T47D (cell line): Measurements from ENCODE around the gene IL11.

Experiments used
- DNase-seq, 2 experiments: peaks; one replicate each; pipeline versions ENCODE4 v3.0.0 to v3.0.0-alpha.2; 2011 to 2012; ENCODE audit warnings: low read depth in 1 of 2, low spot score in 1 of 2
- JUND ChIP-seq: IDR thresholded peaks from 2 replicates; pipeline ENCODE4 v1.6.1; 2012; ENCODE audit warnings: low read depth
- in situ Hi-C: cut with HindIII; loops from 2 replicates; pipeline ENCODE4 v1.10.0; 2016; ENCODE audit warnings: low sequenced_read_pairs, low pct_unique_long_range_greater_than_20kb

IL11 gene

DNA sequence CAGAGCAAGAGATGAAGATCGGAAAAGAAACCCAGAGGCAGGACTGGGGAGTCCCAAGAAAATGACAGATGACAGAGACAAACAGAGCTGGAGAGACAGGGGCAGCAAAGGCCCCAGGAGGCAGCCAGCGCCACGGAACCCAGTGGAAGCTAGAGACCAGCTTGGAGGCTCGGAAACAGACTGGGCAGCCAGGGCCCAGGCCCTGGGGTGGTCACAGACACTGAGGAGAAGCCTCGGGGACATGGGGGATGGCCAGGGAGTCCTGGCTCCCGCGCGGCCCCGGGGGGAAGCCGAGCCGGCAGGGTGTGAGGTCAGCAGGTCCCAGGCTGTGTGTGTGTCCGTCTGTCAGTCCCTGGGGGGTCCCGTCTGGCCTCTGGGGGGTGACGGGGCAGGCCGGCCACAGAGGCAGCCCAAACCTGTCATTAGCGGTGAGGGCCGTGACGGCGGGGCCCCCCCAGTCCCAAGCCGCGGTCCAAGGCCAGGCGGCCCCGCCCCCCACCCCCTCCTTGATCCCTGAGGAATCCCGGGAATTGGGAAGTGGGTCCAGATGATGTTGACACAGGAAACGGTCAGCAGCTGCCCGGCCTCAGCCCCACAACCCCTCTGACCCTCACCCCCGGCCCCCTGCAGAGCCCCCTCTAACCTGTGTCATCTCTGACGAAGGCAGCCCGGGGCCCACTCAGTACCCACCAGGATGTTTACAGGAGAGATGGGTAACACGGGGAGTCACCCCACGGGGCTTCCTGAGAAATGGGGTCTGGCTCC is 3.9 kb upstream of the IL11 start:
- in situ Hi-C loops = no loop called here
- no peak for DNase-seq
- no peak for TF ChIP-seq JUND

DNA sequence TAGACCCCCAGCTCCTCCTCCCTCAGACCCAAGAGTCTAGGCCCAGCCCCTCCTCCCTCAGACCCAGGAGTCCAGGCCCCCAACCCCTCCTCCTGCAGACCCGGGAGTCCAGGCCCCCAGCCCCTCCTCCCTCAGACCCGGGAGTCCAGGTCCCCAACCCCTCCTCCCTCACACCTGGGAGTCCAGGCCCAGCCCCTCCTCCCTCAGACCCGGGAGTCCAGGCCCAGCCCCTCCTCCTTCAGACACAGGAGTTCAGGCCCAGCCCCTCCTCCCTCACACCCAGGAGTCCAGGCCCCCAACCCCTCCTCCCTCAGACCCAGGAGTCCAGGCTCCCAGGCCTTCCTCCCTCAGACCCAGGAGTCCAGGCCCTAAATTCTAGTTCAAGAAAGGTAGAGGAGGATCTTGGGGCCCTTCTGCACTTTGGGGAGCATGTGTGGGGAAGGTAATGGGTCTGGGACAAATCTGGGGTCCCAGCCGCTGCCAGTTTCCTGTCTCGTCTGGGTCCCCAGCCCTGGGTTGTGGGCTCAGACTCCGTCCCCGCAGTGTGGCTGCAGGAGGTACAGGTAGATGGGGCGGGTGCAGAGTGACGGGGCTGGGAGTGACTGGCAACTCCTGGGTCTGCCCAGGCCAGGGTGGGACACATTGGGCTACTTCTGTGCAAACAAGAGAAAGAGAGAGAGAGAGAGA is 3.2 kb upstream of the IL11 start:
- DNase-seq = no peak
- in situ Hi-C loops = no loop called here
- no peak for TF ChIP-seq JUND

- DNase-seq = no peak
- in situ Hi-C loops = no loop called here
- TF ChIP-seq JUND = no peak
Observed at GRCh38 chr19:55372316-55373081, 2.2 kb upstream of the IL11 start.

GRCh38 chr19:55369653-55370304 is 484 bp downstream of the IL11 start:
- peak; percentile 51 to 85 for DNase-seq
- in situ Hi-C loops = no loop called here
- no peak for TF ChIP-seq JUND

- no peak for DNase-seq
- TF ChIP-seq JUND = no peak
- in situ Hi-C loops = no loop called here
Observed at GRCh38 chr19:55368701-55369563, 1.3 kb downstream of the IL11 start.

DNA sequence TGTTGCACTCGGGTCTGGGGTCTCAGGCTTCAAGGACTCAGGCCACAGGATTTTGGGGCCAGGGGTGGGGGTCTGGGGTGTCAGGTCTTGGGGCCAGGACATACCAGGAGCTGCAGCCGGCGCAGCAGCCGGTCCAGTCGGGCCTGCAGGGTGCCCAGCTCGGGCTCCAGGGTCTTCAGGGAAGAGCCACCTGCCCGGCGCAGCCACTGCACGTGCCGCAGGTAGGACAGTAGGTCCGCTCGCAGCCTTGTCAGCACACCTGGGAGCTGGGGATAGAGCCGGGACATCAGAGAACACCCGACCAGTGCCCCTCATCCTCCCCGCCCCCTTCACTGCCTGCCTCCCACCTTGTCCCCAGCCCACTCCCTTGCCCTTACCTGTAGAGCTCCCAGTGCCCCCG is 2.2 kb downstream of the IL11 start:
- no peak for DNase-seq
- no peak for TF ChIP-seq JUND
- in situ Hi-C loops = no loop called here

- no peak for TF ChIP-seq JUND
- DNase-seq = no peak
- in situ Hi-C loops = no loop called here
Observed at GRCh38 chr19:55366790-55367189, 3.5 kb downstream of the IL11 start.

DNA sequence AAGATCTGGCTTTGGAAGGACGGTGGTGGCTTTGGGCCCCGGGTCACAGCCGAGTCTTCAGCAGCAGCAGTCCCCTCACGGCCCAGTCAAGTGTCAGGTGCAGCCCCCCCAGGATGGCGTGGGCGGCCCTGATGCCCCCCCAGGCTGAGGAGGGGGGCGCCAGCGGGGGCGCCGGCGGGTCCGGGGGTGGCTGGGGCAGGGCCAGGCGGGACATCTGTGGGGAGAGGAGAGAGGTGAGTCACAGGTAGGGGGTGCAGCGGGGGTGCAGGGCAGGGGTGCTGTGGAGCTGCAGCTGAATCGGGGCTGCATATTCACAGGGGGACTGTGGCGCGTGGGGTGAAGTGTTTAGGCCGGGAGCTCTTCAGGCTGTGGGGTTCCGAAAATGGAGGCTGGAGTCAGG is 4.3 kb downstream of the IL11 start:
- TF ChIP-seq JUND = no peak
- DNase-seq = no peak
- in situ Hi-C loops = no loop called here

DNA sequence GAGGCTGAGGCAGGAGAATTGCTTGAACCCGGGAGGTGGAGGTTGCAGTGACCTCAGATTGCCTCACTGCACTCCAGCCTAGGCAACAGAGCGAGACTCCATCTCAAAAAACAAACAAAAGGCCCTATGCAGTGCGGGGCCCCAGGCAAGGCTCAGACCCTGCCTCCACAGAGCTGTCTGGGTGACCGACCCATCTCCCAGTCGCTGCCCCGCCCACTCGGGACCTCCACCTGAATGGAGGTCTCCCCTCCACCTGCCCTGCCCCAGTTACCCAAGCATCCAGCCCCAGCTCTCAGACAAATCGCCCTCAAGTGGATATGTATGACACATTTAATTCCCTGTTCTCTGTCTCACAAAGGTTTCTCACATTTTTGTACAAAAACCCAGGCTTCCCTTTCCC is 5.0 kb downstream of the IL11 start:
- in situ Hi-C loops = no loop called here
- DNase-seq = no peak
- TF ChIP-seq JUND = no peak

- TF ChIP-seq JUND = no peak
- in situ Hi-C loops = no loop called here
- DNase-seq = no peak
Observed at GRCh38 chr19:55362990-55363716, 7.1 kb downstream of the IL11 start, which contains the start of gene GARIN5B. GARIN5B (minus strand) TSS chr19:55363260; CDS start chr19:55363066, 194 bp downstream.
